Adrenal gland (tissue), 5 donors: ENCODE results near the gene COPB1.

ENCODE experiments used
- CTCF ChIP-seq, 6 experiments: fragments of 450-650 bp in 4 of 6; fragments of 200-600 bp in 2 of 6; sonication (generic) in 1 of 6; IDR thresholded peaks; 1 replicate in 5 of 6; 2 replicates in 1 of 6; pipeline versions ENCODE4 v1.5.1 to v1.8.0; 2016 to 2021; ENCODE audit warnings: antibody characterized with exemption in 6 of 6, mild to moderate bottlenecking in 2 of 6, moderate library complexity in 1 of 6
- POLR2A ChIP-seq, 2 donors: fragments of 450-650 bp; IDR thresholded peaks; one replicate each; pipeline ENCODE4 v1.6.1; 2017; ENCODE audit warnings: antibody characterized with exemption in 2 of 2, mild to moderate bottlenecking in 2 of 2, moderate library complexity in 1 of 2
- donor health status: DM: no; HTN: no; CAD: no.

GRCh38 chr11:14414470-14415461 lies 84.8 kb downstream of the COPB1 start:
- TF ChIP-seq CTCF (IDR thresholded peaks at IDR 0.05) (no peak), POLR2A (IDR thresholded peaks at IDR 0.05) (no peak)
